Hippocampal formation (tissue), 2 donors: ENCODE data around the gene ABHD3.
"Not testable (repeated sequence)": the region's sequence is repeated elsewhere in the genome, so short reads cannot be mapped to it uniquely, and the experiment has no call there.

Source experiments
- DNase-seq, 2 donors: peaks; one replicate each; lab custom pipeline; 2025; lab: John Stamatoyannopoulos, UW

ABHD3 gene

DNA sequence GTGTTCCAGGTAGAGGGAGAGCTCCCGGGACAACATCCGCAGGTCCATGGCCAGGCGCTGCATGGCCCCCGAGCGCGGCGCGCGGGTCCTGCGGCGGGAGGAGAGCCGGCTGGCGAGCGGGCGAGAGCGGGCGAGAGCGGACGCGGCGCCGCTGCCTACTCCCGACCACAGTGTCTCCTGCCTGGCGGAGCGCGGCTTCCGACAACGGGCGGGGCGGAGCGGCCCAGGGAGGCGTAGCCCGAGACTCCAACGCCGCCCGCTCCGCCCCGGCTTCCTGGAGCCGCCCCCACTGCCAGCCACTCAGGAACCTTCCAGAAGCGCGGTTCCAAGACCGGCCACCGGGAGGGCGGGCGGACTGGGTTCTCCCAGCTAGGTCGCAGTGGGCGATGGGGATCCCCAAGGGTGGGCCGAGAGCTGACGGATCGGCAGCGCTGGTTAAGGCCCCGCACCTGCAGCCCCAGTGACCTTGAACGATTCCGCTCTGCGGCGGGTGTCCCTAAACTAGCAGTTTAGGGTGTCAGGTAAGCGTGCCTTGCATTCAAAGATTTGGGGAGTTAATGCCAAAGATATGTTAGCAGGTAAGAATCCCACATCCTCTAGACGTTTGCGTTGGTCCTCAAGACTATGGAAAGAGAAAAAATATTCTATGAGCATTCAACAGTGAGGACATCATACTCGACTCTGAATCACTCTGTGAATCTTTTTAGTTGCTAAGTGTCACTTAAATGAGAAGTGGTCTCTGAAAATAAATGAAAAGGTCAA, at the start of gene ABHD3:
Gene ABHD3, minus strand, starts transcription at position 172 of the 762 bp plus-strand sequence. Its CDS starts 109 bp downstream, at position 63.
- DNase-seq, result peak; percentile 69 to 91

- DNase-seq, result no peak
Observed at GRCh38 chr18:21747764-21748693, 43.5 kb upstream of the ABHD3 start.

- DNase-seq, result no peak
Observed at GRCh38 chr18:21747268-21747667, 42.7 kb upstream of the ABHD3 start.

- no peak for DNase-seq
Observed at GRCh38 chr18:21745231-21745630, 40.7 kb upstream of the ABHD3 start.

GRCh38 chr18:21743166-21743832, 38.7 kb upstream of the ABHD3 start:
- DNase-seq, result no peak

DNA sequence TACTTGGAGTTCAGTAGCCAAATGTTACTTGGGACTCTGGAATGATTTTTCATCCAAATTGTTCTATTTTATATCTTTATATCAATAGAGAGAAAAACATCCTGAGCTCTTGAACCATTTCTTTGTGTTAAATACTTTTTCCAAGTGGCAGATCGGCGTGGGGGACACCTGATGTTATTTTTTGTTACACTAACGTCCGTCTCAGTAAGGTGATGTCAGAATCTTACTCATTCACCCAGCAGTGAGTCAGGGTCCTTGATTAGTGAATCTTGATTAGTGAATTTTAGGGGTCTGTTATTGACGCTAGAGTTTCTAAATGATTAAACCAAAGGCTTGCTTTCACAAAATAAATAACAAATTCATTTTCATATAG, 37.7 kb upstream of the ABHD3 start:
- DNase-seq, result no peak

- DNase-seq, result no peak
Observed at GRCh38 chr18:21741562-21742314, 37.2 kb upstream of the ABHD3 start.

DNA sequence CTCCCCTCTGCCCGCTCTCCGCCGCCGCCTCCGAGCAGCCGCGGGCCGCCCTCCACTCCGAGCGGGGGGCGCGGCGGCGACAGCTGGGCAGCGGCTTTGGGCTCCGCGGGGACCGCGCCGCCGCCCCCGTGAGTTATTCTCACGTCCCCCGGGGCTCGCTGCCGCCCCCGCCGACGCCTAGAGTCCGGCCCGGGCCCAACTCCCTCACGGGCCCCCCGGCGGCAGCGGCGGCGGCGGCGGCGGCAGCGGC, 36.7 kb upstream of the ABHD3 start:
- DNase-seq, result no peak

DNA sequence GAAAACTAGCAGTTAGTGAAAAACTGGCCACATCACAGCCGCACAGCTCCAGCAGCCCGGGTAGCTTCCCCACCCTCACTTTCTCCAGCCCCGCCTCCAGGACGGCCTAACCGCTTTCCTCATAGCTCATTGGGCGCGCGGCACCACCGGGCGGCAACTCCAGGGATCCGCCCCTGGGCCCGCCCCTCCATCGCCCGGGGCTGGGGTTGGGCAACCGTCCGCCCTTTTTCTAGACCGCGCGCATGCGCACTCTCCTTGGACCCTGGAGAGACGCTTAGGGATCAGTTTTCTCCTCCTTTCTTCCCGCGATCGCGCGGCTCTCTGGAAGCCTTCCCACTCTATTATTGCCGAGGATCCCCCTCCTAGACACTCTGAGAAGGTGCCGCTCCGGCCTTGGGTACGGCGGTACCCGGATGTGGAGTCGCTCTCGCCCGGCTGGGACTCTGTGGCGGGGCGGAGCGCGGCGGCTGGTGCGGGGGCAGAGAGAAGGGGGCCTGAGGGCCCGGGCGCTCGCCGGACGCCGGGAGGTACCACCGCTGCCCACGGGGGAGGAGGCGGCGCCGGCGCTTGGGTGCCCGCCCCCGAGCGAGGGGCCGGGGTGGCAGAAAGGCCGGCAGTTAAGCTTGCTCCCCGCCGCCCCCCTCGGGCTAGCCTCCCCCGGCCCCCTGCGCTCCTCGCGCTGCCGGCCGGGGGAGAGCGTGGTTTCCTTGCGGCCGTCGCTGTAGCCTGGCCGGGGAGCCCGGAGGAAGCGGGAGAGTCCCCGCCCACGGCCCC, 36.2 kb upstream of the ABHD3 start, which contains the start of gene MIB1:
Gene MIB1, plus strand, starts transcription at position 255 of the 774 bp plus-strand sequence. CDS start 792 bp downstream, outside the sequence.
- peak; percentile 98 to 99 for DNase-seq

DNA sequence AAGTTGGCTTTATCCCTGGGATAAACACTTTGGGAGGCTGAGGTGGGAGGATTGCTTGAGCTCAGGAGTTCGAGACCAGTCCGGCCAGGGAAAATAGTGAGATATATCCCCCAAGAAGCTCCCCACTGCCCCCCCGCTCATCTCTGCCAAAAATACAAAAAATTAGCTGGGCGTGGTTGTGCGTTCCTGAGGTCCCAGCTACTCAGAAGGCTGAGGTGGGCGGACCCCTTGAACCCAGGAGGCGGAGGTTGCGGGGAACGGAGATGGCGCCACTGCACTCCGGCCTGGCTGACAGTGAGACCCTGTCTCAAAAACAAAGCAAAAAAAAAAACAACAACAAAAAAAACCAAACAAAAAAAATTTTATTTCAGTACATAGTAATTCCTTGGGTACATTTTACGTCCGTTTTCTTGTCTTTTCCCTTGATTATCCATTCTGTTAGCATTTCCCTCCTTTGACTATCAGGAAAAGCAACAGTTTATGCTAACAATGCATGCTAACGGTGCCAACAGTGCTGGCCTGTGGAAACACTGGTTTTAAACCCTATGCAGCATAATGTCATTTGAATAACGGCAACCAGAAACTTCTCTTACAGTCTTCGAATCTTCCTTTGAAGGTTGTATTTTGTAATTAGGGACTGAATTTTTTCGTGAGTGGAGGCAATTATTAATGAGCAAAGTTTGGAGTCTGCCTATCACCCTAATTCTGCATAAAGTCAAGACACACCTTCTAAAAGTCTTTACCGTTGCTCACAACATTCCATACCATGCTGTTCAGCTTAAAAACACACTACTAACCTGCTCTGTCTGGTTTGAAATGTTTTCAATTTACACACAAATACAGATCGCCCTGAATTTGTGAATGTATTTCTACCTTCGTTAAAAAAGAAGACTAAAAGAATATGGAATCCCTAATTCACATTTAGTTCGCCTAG, 35.3 kb upstream of the ABHD3 start:
- DNase-seq, result no peak

DNA sequence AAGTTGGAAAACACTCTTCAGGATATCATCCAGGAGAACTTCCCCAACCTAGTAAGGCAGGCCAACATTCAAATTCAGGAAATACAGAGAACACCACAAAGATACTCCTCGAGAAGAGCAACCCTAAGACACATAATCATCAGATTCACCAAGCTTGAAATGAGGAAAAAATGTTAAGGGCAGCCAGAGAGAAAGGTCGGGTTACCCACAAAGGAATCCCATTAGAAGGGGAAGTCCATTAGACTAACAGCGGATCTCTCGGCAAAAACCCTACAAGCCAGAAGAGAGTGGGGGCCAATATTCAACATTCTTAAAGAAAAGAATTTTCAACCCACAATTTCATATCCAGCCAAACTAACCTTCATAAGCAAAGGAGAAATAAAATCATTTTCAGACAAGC, 32.4 kb upstream of the ABHD3 start:
- DNase-seq, result not testable (repeated sequence)

DNA sequence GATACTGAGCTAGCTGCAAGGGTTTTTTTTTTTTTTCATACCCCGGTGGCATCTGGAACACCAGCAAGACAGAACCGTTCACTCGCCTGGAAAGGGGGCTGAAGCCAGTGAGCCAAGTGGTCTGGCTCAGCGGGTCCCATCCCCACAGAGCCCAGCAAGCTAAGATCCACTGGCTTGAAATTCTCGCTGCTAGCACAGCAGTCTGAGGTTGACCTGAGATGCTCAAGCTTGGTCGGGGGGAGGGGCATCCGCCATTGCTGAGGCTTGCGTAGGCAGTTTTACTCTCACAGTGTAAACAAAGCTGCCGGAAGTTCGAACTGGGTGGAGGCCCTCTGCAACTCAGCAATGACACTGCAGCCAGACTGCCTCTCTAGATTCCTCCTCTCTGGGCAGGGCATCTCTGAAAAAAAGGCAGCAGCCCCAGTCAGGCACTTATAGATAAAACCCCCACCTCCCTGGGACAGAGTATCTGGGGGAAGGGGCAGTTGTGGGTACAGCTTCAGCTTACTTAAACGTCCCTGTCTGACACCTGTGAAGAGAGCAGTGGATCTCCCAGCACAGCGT, 31.0 kb upstream of the ABHD3 start:
- no peak for DNase-seq

DNA sequence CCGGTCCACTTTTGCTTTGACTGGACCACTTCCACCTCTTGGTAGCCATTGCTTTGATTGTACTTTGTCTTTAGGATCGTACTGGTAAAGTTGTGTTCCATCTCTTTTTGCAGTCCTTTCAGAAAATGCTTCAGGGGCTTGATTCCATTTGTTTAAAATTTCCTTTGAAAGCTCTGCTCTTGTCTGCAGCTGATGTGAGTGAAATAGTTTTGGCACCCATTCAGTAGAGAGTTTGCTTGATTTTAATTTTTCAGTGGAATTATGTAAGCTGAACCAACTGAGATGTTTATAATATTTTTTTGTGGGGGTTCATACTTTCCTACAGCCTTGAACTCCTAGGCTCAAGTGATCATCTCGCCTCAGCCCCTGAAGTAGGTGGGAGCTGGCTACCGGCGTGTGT, 28.4 kb upstream of the ABHD3 start:
- DNase-seq, result no peak

GRCh38 chr18:21727702-21728101, 23.1 kb upstream of the ABHD3 start:
- no peak for DNase-seq

DNA sequence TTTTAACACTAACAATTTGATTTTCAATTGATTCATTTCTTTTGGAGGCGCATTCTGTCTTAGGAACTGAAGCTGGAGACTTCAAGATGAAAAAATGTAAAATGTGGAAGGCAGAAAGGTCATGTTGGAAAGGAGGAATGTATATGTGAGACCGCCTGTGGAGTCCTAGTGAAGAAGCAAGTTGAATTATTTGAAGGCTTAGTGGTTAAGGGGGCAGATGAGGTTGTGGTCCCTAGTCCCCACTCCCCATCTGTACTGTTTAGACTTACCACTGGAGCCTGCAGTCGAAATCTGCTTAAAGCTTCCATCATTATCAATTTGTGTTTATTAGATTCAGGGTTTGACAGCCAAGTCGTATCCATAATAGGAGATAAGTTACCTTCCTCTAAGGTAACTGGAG, 20.6 kb upstream of the ABHD3 start:
- no peak for DNase-seq

GRCh38 chr18:21722687-21723086, 18.1 kb upstream of the ABHD3 start:
- no peak for DNase-seq

- DNase-seq, result no peak
Observed at GRCh38 chr18:21714474-21714873, 9.9 kb upstream of the ABHD3 start.

- DNase-seq, result not testable (repeated sequence)
Observed at GRCh38 chr18:21707130-21707529, 2.6 kb upstream of the ABHD3 start.

DNA sequence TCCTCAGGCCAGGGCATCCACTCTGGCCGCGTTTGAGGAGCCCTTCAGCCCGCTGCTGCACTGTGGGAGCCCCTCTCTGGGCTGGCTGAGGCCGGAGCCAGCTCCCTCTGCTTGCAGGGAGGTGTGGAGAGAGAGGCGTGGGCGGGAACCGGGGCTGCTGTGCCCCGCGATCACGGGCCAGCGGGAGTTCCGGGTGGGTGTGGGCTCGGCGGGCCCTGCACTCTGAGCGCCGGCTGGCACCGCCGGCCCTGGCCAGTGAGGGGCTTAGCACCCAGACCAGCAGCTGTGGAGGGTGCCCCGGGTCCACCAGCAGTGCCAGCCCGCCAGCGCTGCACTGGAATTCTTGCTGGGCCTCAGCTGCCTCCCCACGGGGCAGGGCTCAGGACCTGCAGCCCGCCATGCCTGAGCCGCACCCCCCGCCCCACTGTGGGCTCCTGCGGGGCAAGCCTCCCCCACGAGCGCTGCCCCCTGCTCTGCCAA, 1.9 kb upstream of the ABHD3 start:
- no peak for DNase-seq
